Measurements from ENCODE around the gene ZNF221.

ZNF221 gene

DNA sequence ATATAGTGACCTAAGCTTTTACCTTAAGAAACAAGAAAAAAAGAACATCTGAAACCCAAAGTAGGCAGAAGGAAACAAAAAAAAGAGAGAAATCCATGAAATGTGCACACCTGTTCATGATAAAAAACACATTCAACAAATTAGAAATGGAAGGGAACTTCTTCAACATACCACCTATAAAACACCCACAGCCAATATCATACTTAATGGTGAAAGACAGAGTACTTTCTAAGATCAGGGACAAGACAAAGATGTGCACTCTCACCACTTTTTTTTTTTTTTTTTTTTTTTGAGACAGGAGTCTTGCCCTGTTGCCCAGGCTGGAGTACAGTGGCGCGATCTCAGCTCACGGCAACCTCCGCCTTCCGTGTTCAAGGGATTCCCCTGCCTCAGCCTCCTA is 45.1 kb upstream of the ZNF221 start:
- no peaks in the 10 kb centered on the region for H3K27me3 ChIP-seq (ENCODE audit: low read length)
- H3K9ac ChIP-seq (ENCODE audit: low read length) = no peak overlapping the region
- H2AFZ ChIP-seq (ENCODE audit: low read depth, low read length, severe bottlenecking) = no peak overlapping the region
- H3K9me3 ChIP-seq (ENCODE audit: insufficient read depth, low read length) = no peaks in the 10 kb centered on the region
- H3F3A ChIP-seq (ENCODE audit: insufficient read depth) = no peaks in the 10 kb centered on the region
- TF ChIP-seq EZH2phosphoT487 (conservative IDR thresholded peaks at IDR 0.05; ENCODE audit: low read length) = no peak
- TF ChIP-seq, protein P1, sequence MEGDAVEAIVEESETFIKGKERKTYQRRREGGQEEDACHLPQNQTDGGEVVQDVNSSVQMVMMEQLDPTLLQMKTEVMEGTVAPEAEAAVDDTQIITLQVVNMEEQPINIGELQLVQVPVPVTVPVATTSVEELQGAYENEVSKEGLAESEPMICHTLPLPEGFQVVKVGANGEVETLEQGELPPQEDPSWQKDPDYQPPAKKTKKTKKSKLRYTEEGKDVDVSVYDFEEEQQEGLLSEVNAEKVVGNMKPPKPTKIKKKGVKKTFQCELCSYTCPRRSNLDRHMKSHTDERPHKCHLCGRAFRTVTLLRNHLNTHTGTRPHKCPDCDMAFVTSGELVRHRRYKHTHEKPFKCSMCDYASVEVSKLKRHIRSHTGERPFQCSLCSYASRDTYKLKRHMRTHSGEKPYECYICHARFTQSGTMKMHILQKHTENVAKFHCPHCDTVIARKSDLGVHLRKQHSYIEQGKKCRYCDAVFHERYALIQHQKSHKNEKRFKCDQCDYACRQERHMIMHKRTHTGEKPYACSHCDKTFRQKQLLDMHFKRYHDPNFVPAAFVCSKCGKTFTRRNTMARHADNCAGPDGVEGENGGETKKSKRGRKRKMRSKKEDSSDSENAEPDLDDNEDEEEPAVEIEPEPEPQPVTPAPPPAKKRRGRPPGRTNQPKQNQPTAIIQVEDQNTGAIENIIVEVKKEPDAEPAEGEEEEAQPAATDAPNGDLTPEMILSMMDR (IDR thresholded peaks at IDR 0.05; ENCODE audit: insufficient read depth, low read length, poor library complexity, severe bottlenecking) = no peak
- H3K36me3 ChIP-seq (ENCODE audit: low read length) = no peaks in the 10 kb centered on the region; the same call in 1 of the 2 replicates
- no peaks in the 10 kb centered on the region for H3K79me2 ChIP-seq (ENCODE audit: insufficient read depth, low read length)
- no peak overlapping the region for H3K4me3 ChIP-seq (ENCODE audit: insufficient read depth, low read length, poor library complexity, severe bottlenecking)
- no peaks in the 10 kb centered on the region for H4K20me1 ChIP-seq (ENCODE audit: low read depth, low read length)
- no peaks in the 10 kb centered on the region for H3K9me2 ChIP-seq (replicated peaks; ENCODE audit: insufficient read depth, low read length)
- H3K4me2 ChIP-seq (ENCODE audit: low read depth, low read length, poor library complexity, severe bottlenecking) = no peak overlapping the region
- H3K27ac ChIP-seq (ENCODE audit: low read depth, low read length) = no peak overlapping the region

DNA sequence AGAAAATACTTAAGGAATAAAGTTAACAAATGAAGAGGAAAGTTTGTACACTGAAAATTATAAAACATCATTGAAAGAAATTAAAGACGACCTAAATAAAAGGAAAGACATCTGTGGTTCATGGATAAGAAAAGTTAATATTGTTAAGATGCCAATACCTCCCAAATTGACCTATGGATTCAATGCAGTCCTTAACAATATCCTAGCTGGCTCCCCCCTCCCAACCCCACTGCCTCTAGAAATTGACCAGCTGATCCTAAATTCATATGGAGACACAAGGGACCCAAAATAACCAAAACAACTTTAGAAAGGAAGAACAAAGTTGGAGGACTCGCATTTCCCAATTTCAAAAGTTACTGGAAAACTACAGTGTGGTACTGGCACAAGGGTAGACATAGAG is 44.3 kb upstream of the ZNF221 start:
- H3K9me3 ChIP-seq (ENCODE audit: insufficient read depth, low read length) = no peaks in the 10 kb centered on the region
- H3K9ac ChIP-seq (ENCODE audit: low read length) = no peak overlapping the region
- H3K27me3 ChIP-seq (ENCODE audit: low read length) = no peaks in the 10 kb centered on the region
- no peak overlapping the region for H3K27ac ChIP-seq (ENCODE audit: low read depth, low read length)
- no peak overlapping the region for H2AFZ ChIP-seq (ENCODE audit: low read depth, low read length, severe bottlenecking)
- no peak overlapping the region for H3K4me3 ChIP-seq (ENCODE audit: insufficient read depth, low read length, poor library complexity, severe bottlenecking)
- no peaks in the 10 kb centered on the region; the same call in 1 of the 2 replicates for H3K36me3 ChIP-seq (ENCODE audit: low read length)
- H3F3A ChIP-seq (ENCODE audit: insufficient read depth) = no peaks in the 10 kb centered on the region
- no peaks in the 10 kb centered on the region for H3K9me2 ChIP-seq (replicated peaks; ENCODE audit: insufficient read depth, low read length)
- TF ChIP-seq, protein P1 (IDR thresholded peaks at IDR 0.05; ENCODE audit: insufficient read depth, low read length, poor library complexity, severe bottlenecking) = no peak
- TF ChIP-seq EZH2phosphoT487 (conservative IDR thresholded peaks at IDR 0.05; ENCODE audit: low read length) = no peak
- no peaks in the 10 kb centered on the region for H3K79me2 ChIP-seq (ENCODE audit: insufficient read depth, low read length)
- no peak overlapping the region for H3K4me2 ChIP-seq (ENCODE audit: low read depth, low read length, poor library complexity, severe bottlenecking)
- H4K20me1 ChIP-seq (ENCODE audit: low read depth, low read length) = no peaks in the 10 kb centered on the region

DNA sequence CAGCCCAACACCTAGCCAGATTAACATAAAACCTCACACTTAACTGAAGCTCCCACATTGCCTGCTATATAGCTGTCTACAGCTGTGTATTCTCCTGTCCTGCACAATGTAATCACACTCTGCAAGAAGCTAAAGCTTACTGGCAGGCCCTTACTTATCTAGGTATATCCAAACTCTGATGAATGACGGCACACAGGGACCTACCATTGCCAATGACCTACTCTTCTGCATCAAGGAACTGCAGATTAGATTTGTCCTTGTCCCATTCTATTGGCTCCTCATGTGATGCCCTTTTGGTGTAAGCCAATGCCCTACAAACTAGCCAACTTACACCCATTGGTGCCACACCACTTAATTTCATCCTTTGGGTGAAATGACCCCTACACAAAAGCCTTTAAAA is 42.4 kb upstream of the ZNF221 start:
- H3F3A ChIP-seq (ENCODE audit: insufficient read depth) = no peaks in the 10 kb centered on the region
- peaks cover 4% of the 10 kb centered on the region; the same call in 1 of the 2 replicates for H3K36me3 ChIP-seq (ENCODE audit: low read length)
- no peak overlapping the region for H3K4me2 ChIP-seq (ENCODE audit: low read depth, low read length, poor library complexity, severe bottlenecking)
- no peak overlapping the region for H3K9ac ChIP-seq (ENCODE audit: low read length)
- no peaks in the 10 kb centered on the region for H3K79me2 ChIP-seq (ENCODE audit: insufficient read depth, low read length)
- H3K9me3 ChIP-seq (ENCODE audit: insufficient read depth, low read length) = peaks cover 8% of the 10 kb centered on the region; the same call in 1 of the 2 replicates
- no peaks in the 10 kb centered on the region for H3K27me3 ChIP-seq (ENCODE audit: low read length)
- TF ChIP-seq EZH2phosphoT487 (conservative IDR thresholded peaks at IDR 0.05; ENCODE audit: low read length) = no peak
- TF ChIP-seq, protein P1 (IDR thresholded peaks at IDR 0.05; ENCODE audit: insufficient read depth, low read length, poor library complexity, severe bottlenecking) = no peak
- no peak overlapping the region for H3K4me3 ChIP-seq (ENCODE audit: insufficient read depth, low read length, poor library complexity, severe bottlenecking)
- H4K20me1 ChIP-seq (ENCODE audit: low read depth, low read length) = no peaks in the 10 kb centered on the region
- H3K27ac ChIP-seq (ENCODE audit: low read depth, low read length) = no peak overlapping the region
- H2AFZ ChIP-seq (ENCODE audit: low read depth, low read length, severe bottlenecking) = no peak overlapping the region
- no peaks in the 10 kb centered on the region for H3K9me2 ChIP-seq (replicated peaks; ENCODE audit: insufficient read depth, low read length)

Measured in SU-DHL-6 (cell line).